ENCODE measurements around the gene TLN1.

DNA sequence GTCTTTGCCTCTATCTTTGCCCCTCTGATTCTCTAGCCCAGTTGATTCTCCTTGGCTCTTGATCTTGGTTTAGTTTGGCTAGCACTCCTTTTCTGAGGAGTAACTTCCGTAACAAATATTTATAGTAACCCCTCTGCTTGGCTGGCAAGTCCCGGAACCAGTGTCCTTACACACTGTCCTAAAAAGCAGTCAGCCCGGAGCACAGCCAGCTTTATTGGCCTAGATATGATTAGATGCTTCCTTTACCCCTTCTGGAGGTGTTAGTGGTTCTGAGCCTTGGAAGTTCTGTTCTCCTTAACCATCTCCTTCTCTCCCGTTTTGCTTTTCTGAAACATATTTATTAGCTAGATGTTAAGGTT lies 39.1 kb upstream of the TLN1 start:
- TF ChIP-seq, protein P1, sequence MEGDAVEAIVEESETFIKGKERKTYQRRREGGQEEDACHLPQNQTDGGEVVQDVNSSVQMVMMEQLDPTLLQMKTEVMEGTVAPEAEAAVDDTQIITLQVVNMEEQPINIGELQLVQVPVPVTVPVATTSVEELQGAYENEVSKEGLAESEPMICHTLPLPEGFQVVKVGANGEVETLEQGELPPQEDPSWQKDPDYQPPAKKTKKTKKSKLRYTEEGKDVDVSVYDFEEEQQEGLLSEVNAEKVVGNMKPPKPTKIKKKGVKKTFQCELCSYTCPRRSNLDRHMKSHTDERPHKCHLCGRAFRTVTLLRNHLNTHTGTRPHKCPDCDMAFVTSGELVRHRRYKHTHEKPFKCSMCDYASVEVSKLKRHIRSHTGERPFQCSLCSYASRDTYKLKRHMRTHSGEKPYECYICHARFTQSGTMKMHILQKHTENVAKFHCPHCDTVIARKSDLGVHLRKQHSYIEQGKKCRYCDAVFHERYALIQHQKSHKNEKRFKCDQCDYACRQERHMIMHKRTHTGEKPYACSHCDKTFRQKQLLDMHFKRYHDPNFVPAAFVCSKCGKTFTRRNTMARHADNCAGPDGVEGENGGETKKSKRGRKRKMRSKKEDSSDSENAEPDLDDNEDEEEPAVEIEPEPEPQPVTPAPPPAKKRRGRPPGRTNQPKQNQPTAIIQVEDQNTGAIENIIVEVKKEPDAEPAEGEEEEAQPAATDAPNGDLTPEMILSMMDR (IDR thresholded peaks at IDR 0.05; ENCODE audit: insufficient read depth, low read length) = no peak
- TF ChIP-seq POLR2AphosphoS5 (IDR thresholded peaks at IDR 0.05; ENCODE audit: low read depth) = no peak
- TF ChIP-seq GABPA (IDR thresholded peaks at IDR 0.05; ENCODE audit: low read depth) = no peak
- TF ChIP-seq, protein P2, sequence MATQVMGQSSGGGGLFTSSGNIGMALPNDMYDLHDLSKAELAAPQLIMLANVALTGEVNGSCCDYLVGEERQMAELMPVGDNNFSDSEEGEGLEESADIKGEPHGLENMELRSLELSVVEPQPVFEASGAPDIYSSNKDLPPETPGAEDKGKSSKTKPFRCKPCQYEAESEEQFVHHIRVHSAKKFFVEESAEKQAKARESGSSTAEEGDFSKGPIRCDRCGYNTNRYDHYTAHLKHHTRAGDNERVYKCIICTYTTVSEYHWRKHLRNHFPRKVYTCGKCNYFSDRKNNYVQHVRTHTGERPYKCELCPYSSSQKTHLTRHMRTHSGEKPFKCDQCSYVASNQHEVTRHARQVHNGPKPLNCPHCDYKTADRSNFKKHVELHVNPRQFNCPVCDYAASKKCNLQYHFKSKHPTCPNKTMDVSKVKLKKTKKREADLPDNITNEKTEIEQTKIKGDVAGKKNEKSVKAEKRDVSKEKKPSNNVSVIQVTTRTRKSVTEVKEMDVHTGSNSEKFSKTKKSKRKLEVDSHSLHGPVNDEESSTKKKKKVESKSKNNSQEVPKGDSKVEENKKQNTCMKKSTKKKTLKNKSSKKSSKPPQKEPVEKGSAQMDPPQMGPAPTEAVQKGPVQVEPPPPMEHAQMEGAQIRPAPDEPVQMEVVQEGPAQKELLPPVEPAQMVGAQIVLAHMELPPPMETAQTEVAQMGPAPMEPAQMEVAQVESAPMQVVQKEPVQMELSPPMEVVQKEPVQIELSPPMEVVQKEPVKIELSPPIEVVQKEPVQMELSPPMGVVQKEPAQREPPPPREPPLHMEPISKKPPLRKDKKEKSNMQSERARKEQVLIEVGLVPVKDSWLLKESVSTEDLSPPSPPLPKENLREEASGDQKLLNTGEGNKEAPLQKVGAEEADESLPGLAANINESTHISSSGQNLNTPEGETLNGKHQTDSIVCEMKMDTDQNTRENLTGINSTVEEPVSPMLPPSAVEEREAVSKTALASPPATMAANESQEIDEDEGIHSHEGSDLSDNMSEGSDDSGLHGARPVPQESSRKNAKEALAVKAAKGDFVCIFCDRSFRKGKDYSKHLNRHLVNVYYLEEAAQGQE (IDR thresholded peaks at IDR 0.05; ENCODE audit: insufficient replicate concordance, low read depth) = no peak
- TF ChIP-seq SPI1 (IDR thresholded peaks at IDR 0.05; ENCODE audit: borderline replicate concordance, low read depth) = no peak
